HG02610 (cell line): ENCODE data around the gene MAEL.

Source experiments
- ATAC-seq: cut with Tn5 transposase; IDR thresholded peaks from one replicate; pipeline ENCODE4 v1.9.1; 2021; ENCODE audit warnings: mild to moderate bottlenecking, moderate library complexity; ENCODE audit not compliant: unreplicated experiment

MAEL gene

DNA sequence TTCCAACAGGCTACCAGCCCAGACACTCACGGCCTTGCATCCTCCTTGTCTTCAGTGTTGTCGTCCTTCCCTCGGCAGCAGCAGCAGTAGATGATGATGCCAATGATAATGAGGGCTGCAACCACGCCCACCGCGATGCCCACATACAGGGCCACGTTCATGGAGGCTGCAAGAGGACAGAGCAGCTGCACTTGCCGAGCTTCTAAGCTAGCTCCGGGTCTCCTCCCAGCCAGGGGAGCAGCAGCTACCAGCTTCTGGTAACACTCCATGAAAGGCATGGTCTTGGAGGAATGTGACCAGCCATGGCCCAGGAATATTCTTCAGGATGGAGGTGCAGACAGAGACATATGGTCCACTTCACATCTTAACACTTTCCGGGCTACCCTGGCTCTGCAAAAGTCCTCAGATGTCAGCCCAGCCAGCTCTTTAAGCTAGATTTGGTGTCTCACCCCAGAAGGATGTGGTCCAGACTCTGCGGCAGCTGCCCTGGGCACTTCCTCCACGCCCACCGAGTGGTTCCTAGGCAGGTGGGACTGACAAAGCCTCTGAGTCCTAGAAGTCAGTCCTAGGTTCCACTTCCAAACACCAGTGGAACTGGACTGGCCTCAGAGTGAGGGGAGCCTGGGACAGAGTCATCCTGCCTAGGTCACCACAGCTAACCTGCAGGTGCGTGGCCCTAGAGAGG, 66.0 kb downstream of the MAEL start:
- no peak for ATAC-seq

DNA sequence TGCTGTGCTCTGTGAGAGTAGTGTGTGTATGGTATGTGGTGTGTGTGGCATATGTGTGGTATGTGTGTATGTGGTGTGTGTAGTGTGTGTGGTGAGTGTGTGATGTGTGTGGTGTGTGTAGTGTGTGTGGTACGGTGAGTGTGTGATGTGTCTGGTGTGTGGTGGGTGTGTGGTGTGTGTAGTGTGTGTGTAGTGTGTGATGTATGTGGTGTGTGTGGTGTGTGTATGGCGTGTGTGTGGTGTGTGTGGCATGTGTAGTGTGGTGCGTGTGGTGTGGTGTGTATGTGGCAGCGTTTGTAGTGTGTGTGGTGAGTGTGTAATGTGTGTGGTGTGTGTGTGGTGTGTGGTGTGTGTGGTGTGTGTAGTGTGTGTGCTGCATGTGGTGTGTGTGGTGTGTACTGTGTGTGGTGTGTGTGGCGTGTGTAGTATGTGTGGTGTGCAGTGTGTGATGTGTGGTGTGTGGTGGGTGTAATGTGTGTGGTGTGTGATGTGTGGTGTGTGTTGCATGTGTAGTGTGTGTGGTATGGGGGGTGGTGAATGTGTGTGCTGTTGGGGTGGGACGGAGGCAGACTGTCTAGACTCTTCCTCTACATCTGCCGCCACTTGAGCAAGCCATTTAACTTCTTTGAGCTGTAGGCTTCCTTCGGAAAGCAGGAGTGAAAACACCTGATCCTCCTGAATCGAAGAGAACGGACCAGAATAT, 67.6 kb downstream of the MAEL start:
- ATAC-seq: no peak

DNA sequence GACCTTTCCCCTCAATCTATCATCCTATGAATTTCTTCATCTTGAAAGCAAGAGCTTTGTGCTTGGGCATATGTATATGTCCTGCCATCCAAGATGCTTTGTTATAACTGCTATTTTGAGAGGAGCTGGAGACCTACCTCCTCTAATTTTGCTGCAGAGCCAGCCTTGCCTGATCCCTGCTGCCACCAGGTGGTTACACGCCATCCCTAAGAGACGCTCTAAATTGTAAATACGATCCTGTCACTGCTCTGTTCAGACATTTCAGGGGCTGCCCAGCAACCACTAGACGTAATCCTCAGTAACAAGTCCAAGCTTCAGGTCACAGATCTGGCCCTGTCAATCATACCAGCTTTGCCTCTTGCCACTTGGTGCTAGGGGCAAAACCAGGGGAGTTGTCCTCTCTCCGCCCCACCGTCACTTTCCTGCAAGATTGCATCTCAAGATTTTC, 68.2 kb downstream of the MAEL start:
- ATAC-seq: peak; percentile 36

DNA sequence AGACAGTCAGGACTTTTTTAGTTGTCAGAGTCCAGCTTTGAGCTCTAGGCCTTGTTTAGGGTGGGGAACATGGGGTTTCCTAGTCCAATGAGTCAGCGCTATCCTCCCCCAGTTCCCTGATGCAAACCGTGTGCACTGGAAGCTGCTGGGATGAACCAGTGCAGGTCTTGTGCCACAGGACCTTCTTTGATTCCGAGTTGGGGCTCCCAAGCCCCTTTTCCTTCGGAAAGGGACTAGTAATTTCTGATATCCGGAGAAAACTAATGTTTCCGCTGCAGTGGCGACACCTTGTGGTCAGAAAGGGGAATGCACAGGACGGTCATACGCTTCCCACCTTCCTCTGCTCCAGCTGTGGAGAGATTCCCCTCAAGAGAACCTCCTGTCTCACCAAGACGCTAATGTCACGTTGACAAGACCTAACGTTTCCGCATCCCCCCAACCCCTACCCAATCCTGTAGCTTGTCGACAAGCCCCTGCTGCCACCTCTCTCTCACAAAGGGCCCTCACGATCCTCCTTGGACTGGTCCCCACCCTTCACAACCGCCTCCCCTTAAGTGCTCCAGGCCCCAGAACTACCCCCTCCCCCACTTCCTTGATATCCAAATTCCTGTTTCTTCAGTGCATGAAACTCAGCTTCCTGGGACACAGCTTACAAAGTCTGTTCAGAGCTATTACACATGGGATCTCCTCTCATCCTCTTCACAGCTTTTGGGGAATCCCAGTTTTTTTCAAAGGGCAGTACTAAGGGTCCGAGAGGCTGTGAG, 70.1 kb downstream of the MAEL start:
- peak; percentile 43 for ATAC-seq

DNA sequence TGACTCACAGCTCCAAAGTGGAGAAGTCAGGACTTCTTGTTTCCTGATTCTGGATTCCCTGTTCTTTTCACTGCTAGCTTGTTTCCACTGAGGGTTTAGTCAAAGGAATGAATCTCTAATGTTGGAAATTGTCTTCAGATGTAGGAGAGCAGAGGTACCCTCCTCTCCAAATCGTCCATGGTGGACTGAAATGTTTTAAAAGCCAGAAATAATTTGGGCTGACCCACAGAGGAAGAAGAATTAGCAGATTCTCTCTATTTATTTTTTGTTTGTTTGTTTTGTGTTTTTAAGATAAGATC, 70.7 kb downstream of the MAEL start:
- no peak for ATAC-seq

DNA sequence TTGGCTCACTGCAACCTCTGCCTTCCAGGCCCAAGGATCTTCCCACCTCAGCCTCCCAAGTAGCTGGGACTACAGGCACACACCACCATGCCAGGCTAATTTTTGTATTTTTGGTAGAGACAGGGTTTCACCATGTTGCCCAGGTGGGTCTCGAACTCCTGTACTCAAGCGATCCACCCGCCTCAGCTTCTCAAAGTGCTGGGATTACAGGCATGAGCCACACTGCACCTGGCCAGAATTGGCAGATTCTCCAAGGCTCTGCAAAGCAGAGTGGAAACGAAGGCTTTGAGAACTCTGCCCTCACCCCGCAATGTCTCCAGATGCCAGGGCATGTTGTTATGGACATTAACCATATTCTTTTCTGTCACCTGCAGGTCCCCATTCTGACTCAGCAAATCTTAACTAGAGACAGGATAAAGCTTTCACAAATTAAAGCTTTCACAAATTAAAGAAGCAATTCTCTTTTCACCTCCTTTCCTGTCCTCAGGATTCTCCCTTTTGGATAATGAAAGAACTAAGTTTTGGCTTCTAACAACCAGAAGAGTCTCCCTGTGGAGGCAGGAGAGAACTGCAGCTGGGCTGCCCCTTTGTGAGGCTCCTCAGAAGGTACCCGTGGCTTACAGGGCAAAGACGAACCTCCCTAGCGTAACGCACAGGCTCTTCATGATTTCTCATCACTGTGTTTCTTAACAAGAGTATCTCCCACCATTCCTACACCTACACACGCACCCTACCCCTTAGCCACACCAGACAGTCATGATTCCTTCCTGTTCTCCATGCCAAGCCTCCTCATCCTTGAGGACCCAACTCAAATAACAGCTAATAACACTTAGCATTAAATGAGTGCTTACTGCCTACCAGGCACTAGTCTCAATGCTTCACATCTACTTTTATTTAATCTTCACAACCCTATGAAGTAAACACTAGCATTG, 71.3 kb downstream of the MAEL start:
- ATAC-seq: no peak

DNA sequence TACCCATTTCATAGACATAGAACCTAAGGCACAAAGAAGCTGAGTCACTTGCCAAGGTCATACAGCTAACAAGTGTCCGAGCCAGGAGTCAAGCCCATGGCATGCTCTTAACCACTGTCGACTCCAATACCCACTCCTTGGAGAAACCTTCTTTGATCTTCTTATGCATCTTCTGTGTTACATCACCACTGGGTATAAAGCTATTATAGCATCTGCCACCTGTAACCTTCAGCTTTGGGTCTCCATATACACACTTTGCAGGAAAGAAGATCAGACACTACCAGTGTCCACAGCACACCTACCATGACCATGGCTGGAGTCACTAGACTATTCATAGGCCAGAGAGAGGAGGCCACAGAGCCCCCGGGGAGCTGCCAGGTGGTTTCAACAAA, 72.0 kb downstream of the MAEL start:
- ATAC-seq: no peak

DNA sequence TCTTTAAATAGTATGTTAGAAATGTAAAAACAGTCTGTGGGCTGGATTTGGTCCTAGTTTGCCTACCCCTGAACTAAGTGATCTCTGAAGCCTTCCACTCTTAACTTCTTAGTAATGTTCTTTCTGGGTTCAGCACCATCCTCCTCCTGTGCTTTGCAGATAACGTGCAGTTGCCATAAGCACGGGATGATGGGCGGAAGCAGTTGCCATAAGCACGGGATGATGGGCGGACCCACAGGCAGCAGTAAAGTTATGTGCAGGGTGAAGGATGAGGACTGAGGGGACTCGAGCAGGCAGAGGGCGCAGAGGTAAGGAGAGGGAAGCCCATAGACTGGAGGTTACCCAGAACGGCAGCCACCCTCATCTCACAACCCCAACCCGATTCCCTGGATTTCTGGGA, 75.5 kb downstream of the MAEL start:
- no peak for ATAC-seq

DNA sequence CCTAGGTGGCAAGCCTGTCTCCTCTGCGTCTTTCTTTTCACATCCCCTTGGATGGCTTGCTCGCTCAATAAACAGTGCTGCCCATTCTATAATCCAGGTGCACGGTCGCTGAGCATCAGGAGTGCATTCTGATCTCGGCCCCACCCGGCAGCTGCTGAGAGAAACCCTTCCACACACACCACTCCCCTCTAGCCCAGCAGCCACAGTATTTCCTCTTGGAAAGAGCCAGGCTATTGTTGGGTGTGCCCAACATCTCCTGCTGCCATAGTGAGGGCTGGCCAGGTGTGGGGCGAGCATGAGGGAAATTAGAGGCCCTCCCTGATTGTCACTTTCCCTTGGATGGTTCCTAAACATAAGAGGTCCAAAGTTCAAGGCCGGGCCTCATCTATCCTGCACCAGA, 76.4 kb downstream of the MAEL start:
- ATAC-seq: no peak

DNA sequence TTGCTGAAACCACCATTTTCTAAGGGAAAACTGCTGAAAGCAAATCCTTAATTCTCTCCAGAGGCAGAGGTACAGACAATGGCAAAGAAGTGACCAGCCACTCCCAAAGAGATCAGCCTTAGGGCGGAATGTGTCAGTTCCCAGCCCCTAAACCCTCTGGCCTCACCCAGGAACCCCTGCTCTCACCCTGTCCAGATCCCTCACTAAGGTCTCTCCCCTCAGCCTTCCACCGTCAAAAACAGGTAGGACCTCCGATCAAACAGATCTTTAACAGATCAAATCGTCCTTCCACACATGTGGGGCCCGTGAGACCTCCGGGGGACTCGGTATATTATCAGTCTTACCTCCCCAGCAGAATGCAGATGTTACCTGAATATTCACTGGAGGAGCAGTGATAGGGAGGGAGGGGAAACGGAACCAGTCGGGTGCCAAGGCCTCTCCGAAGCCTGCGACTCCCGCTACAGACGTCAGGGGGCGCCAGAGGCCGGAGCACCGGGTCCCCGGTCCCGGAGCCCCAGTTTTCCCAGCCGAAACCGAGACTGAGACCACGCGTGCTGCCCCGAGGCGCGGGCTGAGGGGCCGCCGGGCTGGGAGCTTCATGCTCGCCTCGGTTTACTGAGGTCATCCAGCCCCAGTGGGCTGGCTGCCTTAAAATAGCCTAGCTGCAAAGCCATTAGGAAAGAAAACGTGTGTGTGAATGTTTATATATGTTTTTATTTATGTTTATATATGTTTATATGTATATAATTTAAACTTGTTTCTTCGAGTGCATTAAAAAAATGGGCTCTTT, 77.4 kb downstream of the MAEL start:
- ATAC-seq: peak; percentile 74

DNA sequence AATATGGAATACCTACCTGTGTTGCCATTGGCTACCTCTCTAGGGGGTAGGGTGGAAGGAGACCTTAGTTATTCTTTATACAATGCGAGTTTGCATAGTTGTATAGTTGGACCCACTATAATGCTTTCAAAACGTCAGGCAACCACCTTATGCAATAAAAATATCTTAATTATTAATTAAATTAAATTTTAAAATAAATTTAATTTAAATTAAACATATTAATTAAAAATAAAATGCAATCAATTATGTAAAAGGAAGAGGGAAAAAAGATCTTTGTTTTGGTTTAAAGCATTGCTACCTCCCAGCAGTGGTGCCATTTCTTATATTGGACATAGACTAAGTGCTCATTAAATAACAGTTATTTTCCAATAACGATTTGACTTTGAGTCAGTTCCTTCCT, 78.8 kb downstream of the MAEL start:
- no peak for ATAC-seq

DNA sequence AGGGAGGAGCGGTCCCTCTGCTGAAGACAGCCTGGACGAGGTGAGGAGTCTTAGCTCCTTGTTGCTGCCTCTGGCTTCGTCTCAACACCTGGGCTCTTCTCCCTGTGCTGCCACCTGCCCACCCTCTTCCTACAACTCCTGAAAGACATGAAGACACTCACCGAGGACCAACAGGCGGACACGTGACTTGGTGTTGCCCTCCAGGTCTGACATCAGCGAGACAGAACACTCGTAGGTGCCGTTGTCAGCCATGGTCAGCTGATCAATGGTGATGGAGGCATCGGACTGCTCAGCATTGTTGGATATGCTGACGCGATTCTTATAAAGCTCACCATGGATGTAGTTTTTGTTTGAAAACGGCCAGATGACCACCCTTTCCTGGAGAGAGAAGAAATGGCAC, 79.7 kb downstream of the MAEL start:
- ATAC-seq: no peak

DNA sequence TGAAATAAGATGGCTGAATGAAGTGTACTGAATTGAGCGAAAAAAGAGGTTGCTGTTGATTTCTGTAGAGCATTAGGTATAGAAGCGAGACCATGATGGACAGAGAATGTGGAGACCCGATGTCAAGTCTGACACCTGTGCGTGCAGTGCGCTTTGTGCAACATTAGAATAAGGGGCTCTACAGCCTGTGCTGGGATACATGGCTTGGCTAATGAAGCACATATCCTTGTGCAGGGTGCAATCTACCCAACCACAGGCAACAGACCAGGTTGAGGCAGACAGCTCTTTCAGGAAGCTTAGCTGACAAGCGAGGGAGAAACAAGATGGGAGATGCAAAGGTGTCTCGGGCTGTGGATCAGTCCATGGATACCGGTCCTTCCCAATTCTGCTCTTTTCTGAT, 82.2 kb downstream of the MAEL start:
- no peak for ATAC-seq
